Naive thymus-derived CD4-positive, alpha-beta T cell (primary cell): ENCODE measurements around the gene PLK5. TPM values are rescaled to one million over a fixed set of nuclear protein-coding genes. Genes with fewer than 3 reads are reported as not detected.

ENCODE experiments used
- polyA plus RNA-seq, 2 donors: library from polyadenylated mRNA; unstranded; fragments of 300-500 nt; fragmentation: Illumina TruSeq; gene quantifications; one replicate each; pipeline ENCODE4 v1.2.3, GENCODE V29; 2021
- total RNA-seq, 6 experiments: library from RNA in 5 of 6; stranded (reverse) in 5 of 6; gene quantifications; 1 replicate in 5 of 6; 2 replicates in 1 of 6; pipeline ENCODE4 v1.2.3 and lab custom pipeline; 2021 to 2026

Gene PLK5
- total and polyA plus RNA-seq, 7 experiments from 2014 or later = not detected

Other genes starting within 250 kb of the PLK5 start
- 10 to 100 TPM; 31.7 to 57.3 (median 47.7) TPM for gene FAM174C, start 248.5 kb upstream of the PLK5 start, total RNA-seq
- 10 to 100 TPM; 75.0 to 78.8 TPM for gene FAM174C, start 248.5 kb upstream of the PLK5 start, polyA plus RNA-seq
- gene EFNA2, start 238.2 kb upstream of the PLK5 start, total RNA-seq = not detected
- not detected for gene EFNA2, start 238.2 kb upstream of the PLK5 start, polyA plus RNA-seq
- 100 to 1,000 TPM in 1 of 5 experiments, 10 to 100 TPM in 4; 48.4 to 101 (median 68.0) TPM for gene NDUFS7, start 140.2 kb upstream of the PLK5 start, total RNA-seq
- gene NDUFS7, start 140.2 kb upstream of the PLK5 start, polyA plus RNA-seq = 100 to 1,000 TPM; 182 to 232 TPM
- gene GAMT, start 122.5 kb upstream of the PLK5 start, total RNA-seq = 10 to 100 TPM; 10.9 to 24.2 (median 17.5) TPM
- 10 to 100 TPM; 29.3 to 32.3 TPM for gene GAMT, start 122.5 kb upstream of the PLK5 start, polyA plus RNA-seq
- gene DAZAP1, start 116.5 kb upstream of the PLK5 start, total RNA-seq = 100 to 1,000 TPM; 129 to 227 (median 144) TPM
- 1 to 10 TPM; 5.0 to 5.7 TPM for gene DAZAP1, start 116.5 kb upstream of the PLK5 start, polyA plus RNA-seq
- gene RPS15, start 85.7 kb upstream of the PLK5 start, total RNA-seq = 1,000 to 10,000 TPM; 1,300 to 2,097 (median 2,012) TPM
- gene RPS15, start 85.7 kb upstream of the PLK5 start, polyA plus RNA-seq = 1,000 to 10,000 TPM; 3,657 to 3,761 TPM
- gene APC2, start 74.0 kb upstream of the PLK5 start, total RNA-seq = under 1 TPM; 0.05 to 0.24 (median 0.10) TPM
- gene APC2, start 74.0 kb upstream of the PLK5 start, polyA plus RNA-seq = under 1 TPM; 0.01 to 0.05 TPM
- 10 to 100 TPM; 24.2 to 64.5 (median 44.6) TPM for gene C19orf25, start 44.9 kb upstream of the PLK5 start, total RNA-seq
- gene C19orf25, start 44.9 kb upstream of the PLK5 start, polyA plus RNA-seq = 10 to 100 TPM; 43.6 to 69.8 TPM
- 10 to 100 TPM in 1 of 5 experiments, 1 to 10 TPM in 3, under 1 TPM in 1; 0.87 to 10.8 (median 7.8) TPM for gene PCSK4, start 33.7 kb upstream of the PLK5 start, total RNA-seq
- gene PCSK4, start 33.7 kb upstream of the PLK5 start, polyA plus RNA-seq = under 1 TPM; 0.64 to 0.72 TPM
- gene REEP6, start 32.9 kb upstream of the PLK5 start, total RNA-seq = 1 to 10 TPM; 1.6 to 5.3 (median 4.4) TPM
- gene REEP6, start 32.9 kb upstream of the PLK5 start, polyA plus RNA-seq = 1 to 10 TPM; 5.6 to 7.2 TPM
- gene ADAMTSL5, start 11.1 kb upstream of the PLK5 start, total RNA-seq = 1 to 10 TPM; 3.6 to 9.9 (median 6.0) TPM
- 1 to 10 TPM; 4.3 to 4.8 TPM for gene ADAMTSL5, start 11.1 kb upstream of the PLK5 start, polyA plus RNA-seq
- gene MEX3D, start 44.2 kb downstream of the PLK5 start, total RNA-seq = 1 to 10 TPM; 2.1 to 8.3 (median 2.3) TPM
- not detected for gene MEX3D, start 44.2 kb downstream of the PLK5 start, polyA plus RNA-seq
- 10 to 100 TPM; 50.1 to 87.8 (median 64.6) TPM for gene MBD3, start 68.8 kb downstream of the PLK5 start, total RNA-seq
- gene MBD3, start 68.8 kb downstream of the PLK5 start, polyA plus RNA-seq = 10 to 100 TPM in 1 of 2 donors, 1 to 10 TPM in 1; 9.1 to 23.1 TPM
- 100 to 1,000 TPM in 4 of 5 experiments, 10 to 100 TPM in 1; 94.3 to 170 (median 123) TPM for gene UQCR11, start 81.4 kb downstream of the PLK5 start, total RNA-seq
- 100 to 1,000 TPM; 292 to 606 TPM for gene UQCR11, start 81.4 kb downstream of the PLK5 start, polyA plus RNA-seq
- gene TCF3, start 128.5 kb downstream of the PLK5 start, total RNA-seq = 10 to 100 TPM; 66.6 to 83.6 (median 78.3) TPM
- 10 to 100 TPM in 1 of 2 donors, 1 to 10 TPM in 1; 5.8 to 15.6 TPM for gene TCF3, start 128.5 kb downstream of the PLK5 start, polyA plus RNA-seq
- not detected for gene ONECUT3, start 229.4 kb downstream of the PLK5 start, total RNA-seq
- not detected for gene ONECUT3, start 229.4 kb downstream of the PLK5 start, polyA plus RNA-seq